HepG2 (cell line): ENCODE measurements around the gene MXRA8.

Experiments
- CBX5 ChIP-seq: sonication (generic); formaldehyde crosslinking; IDR thresholded peaks from 2 replicates; pipeline ENCODE4 v1.4.0; 2020; ENCODE audit warnings: missing genetic modification reagents, borderline replicate concordance
- CTCF ChIP-seq: sonication (generic); formaldehyde crosslinking; IDR thresholded peaks from 2 replicates; pipeline ENCODE4 v1.5.0; 2020; ENCODE audit warnings: mild to moderate bottlenecking, missing genetic modification reagents, moderate library complexity
- NR1H2 ChIP-seq: sonication (generic); formaldehyde crosslinking; IDR thresholded peaks from 2 replicates; pipeline ENCODE4 v1.8.1; 2022; ENCODE audit warnings: low read depth, missing genetic modification reagents, borderline replicate concordance
- POLR2A ChIP-seq, 2 experiments: IDR thresholded peaks; 2 replicates each; pipeline ENCODE4 v1.6.1; 2011; ENCODE audit warnings: low read depth in 2 of 2, low read length in 2 of 2, mild to moderate bottlenecking in 1 of 2, moderate library complexity in 1 of 2; ENCODE audit not compliant: insufficient read depth in 1 of 2

- TF ChIP-seq POLR2A (IDR thresholded peaks at IDR 0.05; ENCODE audit: insufficient read depth in 1 of 2, low read depth in 2 of 2, low read length in 2 of 2) (no peak), NR1H2 (CRISPR knock-in tag) (no peak), CTCF (no peak), CBX5 (CRISPR knock-in tag) (no peak)
These were observed 54.6 kb downstream of the MXRA8 start for GRCh38 chr1:1303736-1304135.
